PC-3 (cell line): Measurements from ENCODE around the gene C9. TPM values are rescaled to one million over a fixed set of nuclear protein-coding genes. Genes with fewer than 3 reads are reported as not detected.

Experiments used
- ATAC-seq: fragments of 200-7000 bp; cut with Tn5 transposase; 2 replicates; pipeline ENCODE4 v1.9.1; 2020; ENCODE audit warnings: mild to moderate bottlenecking, moderate library complexity
- BruUV-seq: library from RNA; stranded (reverse); fragments of 400-500 nt; replicated peaks from 2 replicates; lab custom pipeline; 2021; lab: Mats Ljungman, UMichigan
- CTCF ChIA-PET: fragments of 300-600 bp; sonication (Branson Sonifier 250); formaldehyde crosslinking; loops from one replicate; lab custom pipeline; 2022; ENCODE audit warnings: antibody characterized with exemption; lab: Charles Lee
- POLR2A ChIA-PET: fragments of 300-600 bp; sonication (Branson Sonifier 250); formaldehyde crosslinking; loops from one replicate; lab custom pipeline; 2022; ENCODE audit warnings: antibody characterized with exemption; ENCODE audit not compliant: unreplicated experiment; lab: Charles Lee
- DNase-seq: peaks from one replicate; pipeline ENCODE4 v3.0.0-alpha.2; 2015
- H2AFZ ChIP-seq: fragments of 300-600 bp; sonication (generic); 2 replicates; pipeline ENCODE4 v1.6.0; 2016; ENCODE audit warnings: antibody characterized with exemption, low read length
- H3F3A ChIP-seq: fragments of 300-600 bp; sonication (generic); one replicate; pipeline ENCODE4 v1.6.0; 2017; ENCODE audit warnings: antibody characterized with exemption, low read length, control low read depth, mild to moderate bottlenecking; ENCODE audit not compliant: unreplicated experiment
- H3K27ac ChIP-seq: fragments of 300-600 bp; sonication (generic); 2 replicates; pipeline ENCODE4 v1.5.1; 2016; ENCODE audit warnings: mild to moderate bottlenecking, low read length
- H3K27me3 ChIP-seq: fragments of 300-600 bp; sonication (generic); 2 replicates; pipeline ENCODE4 v1.6.1; 2016; ENCODE audit warnings: low read length, mixed read lengths
- H3K36me3 ChIP-seq: fragments of 300-600 bp; sonication (generic); 2 replicates; pipeline ENCODE4 v1.6.1; 2016; ENCODE audit warnings: low read depth, mixed run types, low read length, mixed read lengths
- H3K4me1 ChIP-seq: fragments of 300-600 bp; sonication (generic); 2 replicates; pipeline ENCODE4 v1.5.1; 2016; ENCODE audit warnings: low read length; ENCODE audit not compliant: insufficient read depth
- H3K4me2 ChIP-seq: fragments of 300-600 bp; sonication (generic); 2 replicates; pipeline ENCODE4 v1.6.0; 2016; ENCODE audit warnings: low read length
- H3K4me3 ChIP-seq: fragments of 300-600 bp; sonication (generic); 2 replicates; pipeline ENCODE4 v1.5.1; 2016; ENCODE audit warnings: mild to moderate bottlenecking, low read length, mixed read lengths
- H3K79me2 ChIP-seq: fragments of 300-600 bp; sonication (generic); 2 replicates; pipeline ENCODE4 v1.6.1; 2017; ENCODE audit warnings: low read length, mixed read lengths
- H3K9ac ChIP-seq: fragments of 300-600 bp; sonication (generic); 2 replicates; pipeline ENCODE4 v1.6.0; 2016; ENCODE audit warnings: mild to moderate bottlenecking, low read length
- H3K9me2 ChIP-seq: fragments of 300-600 bp; sonication (generic); replicated peaks from 2 replicates; pipeline ENCODE4 v1.6.1; 2016; ENCODE audit warnings: mixed run types, low read length, mixed read lengths
- H3K9me3 ChIP-seq: fragments of 300-600 bp; sonication (generic); 2 replicates; pipeline ENCODE4 v1.6.1; 2016; ENCODE audit warnings: low read length, mixed read lengths
- H4K20me1 ChIP-seq: fragments of 300-600 bp; sonication (generic); 2 replicates; pipeline ENCODE4 v1.6.1; 2016; ENCODE audit warnings: low read length, mixed read lengths
- EZH2 ChIP-seq: fragments of 300-600 bp; sonication (generic); IDR thresholded peaks from one replicate; pipeline ENCODE4 v1.6.1; 2017; ENCODE audit warnings: antibody characterized with exemption, mild to moderate bottlenecking, low read length; ENCODE audit not compliant: unreplicated experiment
- EZH2phosphoT487 ChIP-seq: fragments of 300-600 bp; sonication (generic); IDR thresholded peaks from 2 replicates; pipeline ENCODE4 v1.6.1; 2018; ENCODE audit warnings: mild to moderate bottlenecking, antibody characterized with exemption, low read length, borderline replicate concordance
- intact Hi-C: fragments of 100-400 bp; cut with micrococcal nuclease; formaldehyde crosslinking; loops from 2 replicates; pipeline ENCODE4 v1.9.0; 2023
- total RNA-seq: library from RNA; depleted of rRNA; stranded (reverse); fragments of >200 nt; gene quantifications from 2 replicates; pipeline ENCODE4 v1.2.3, GENCODE V29; 2014
- TF ChIP-seq, protein P1 (sequence below): fragments of 300-600 bp; sonication (generic); conservative IDR thresholded peaks from 2 replicates; pipeline ENCODE4 v1.5.1; 2017; ENCODE audit warnings: antibody characterized with exemption, low read depth, mild to moderate bottlenecking, low read length

C9 gene
- total RNA-seq, 1 experiment from 2014 or later = not detected

DNA sequence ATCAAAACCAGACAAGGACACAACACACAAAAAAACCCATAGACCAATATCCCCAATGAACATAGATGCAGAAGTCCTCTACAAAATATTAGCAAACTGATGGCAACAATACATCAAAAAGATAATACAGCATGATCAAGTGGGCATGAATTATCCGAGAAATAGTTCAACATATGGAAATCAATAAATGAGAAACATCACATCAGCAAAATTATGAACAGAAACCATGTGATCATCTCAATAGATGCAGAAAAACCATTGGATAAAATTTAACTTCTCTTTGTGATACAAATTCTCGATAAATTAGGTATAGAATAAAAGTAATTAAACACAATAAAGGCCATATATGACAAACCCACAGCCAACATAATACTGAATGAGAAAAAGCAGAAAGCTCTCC lies 69.6 kb downstream of the C9 start:
- POLR2A ChIA-PET = no interaction called here

DNA sequence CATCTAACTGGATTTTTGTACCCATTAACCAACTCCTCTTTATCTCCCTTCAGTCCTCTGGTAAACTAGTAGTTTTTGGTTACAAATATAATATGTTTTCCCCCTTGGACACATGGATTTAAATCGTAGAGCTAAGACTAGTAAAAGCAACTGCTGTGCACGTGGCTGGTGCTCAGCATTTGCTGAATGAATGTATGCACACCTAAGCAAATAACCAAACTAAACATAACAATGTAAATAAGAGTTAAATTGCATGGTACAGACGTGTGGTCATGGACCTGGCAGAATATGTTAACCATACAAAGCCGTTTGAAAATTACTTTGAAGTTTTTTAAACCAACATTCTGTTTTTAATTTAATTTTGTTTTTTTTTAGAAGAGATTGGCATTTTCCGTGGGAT lies 79.7 kb downstream of the C9 start:
- H3K27ac ChIP-seq = no peak overlapping the region
- no peaks in the 10 kb centered on the region for H4K20me1 ChIP-seq
- DNase-seq (peak; percentile 18), ATAC-seq (peak; percentile 66)
- no peaks in the 10 kb centered on the region for H3K79me2 ChIP-seq
- BruUV-seq = no TSS peak
- 0 out of 2 replicates have a peak overlapping the region, but pooled peaks have one; percentile 2 for H3K4me2 ChIP-seq
- no peaks in the 10 kb centered on the region for H3K27me3 ChIP-seq
- H2AFZ ChIP-seq = peak overlapping the region; percentile 33; the same call in 1 of the 2 replicates
- H3K9me2 ChIP-seq = no peaks in the 10 kb centered on the region
- no peaks in the 10 kb centered on the region for H3K36me3 ChIP-seq
- intact Hi-C loops = no loop called here
- no peak overlapping the region for H3K4me3 ChIP-seq
- H3K9ac ChIP-seq = no peak overlapping the region
- TF ChIP-seq, protein P1, sequence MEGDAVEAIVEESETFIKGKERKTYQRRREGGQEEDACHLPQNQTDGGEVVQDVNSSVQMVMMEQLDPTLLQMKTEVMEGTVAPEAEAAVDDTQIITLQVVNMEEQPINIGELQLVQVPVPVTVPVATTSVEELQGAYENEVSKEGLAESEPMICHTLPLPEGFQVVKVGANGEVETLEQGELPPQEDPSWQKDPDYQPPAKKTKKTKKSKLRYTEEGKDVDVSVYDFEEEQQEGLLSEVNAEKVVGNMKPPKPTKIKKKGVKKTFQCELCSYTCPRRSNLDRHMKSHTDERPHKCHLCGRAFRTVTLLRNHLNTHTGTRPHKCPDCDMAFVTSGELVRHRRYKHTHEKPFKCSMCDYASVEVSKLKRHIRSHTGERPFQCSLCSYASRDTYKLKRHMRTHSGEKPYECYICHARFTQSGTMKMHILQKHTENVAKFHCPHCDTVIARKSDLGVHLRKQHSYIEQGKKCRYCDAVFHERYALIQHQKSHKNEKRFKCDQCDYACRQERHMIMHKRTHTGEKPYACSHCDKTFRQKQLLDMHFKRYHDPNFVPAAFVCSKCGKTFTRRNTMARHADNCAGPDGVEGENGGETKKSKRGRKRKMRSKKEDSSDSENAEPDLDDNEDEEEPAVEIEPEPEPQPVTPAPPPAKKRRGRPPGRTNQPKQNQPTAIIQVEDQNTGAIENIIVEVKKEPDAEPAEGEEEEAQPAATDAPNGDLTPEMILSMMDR = no peak
- TF ChIP-seq EZH2phosphoT487 (no peak), EZH2 (no peak)
- H3F3A ChIP-seq = no peaks in the 10 kb centered on the region
- CTCF ChIA-PET = interaction anchor here (2.6 kb wide), 1 partner anchor 66 kb away, joined by 21 read pairs; the partner anchor contains the start of gene FYB1
- POLR2A ChIA-PET = no interaction called here
- no peaks in the 10 kb centered on the region for H3K9me3 ChIP-seq
- peaks cover 11% of the 10 kb centered on the region for H3K4me1 ChIP-seq

More for the DNA sequence above, 69.6 kb downstream of the C9 start:
- Histone ChIP-seq H2AFZ (no peak overlapping the region), H3K36me3 (no peaks in the 10 kb centered on the region), H3K4me3 (no peak overlapping the region), H3K9me3 (no peaks in the 10 kb centered on the region), H3F3A (no peaks in the 10 kb centered on the region), H3K27ac (no peak overlapping the region), H3K4me1 (no peaks in the 10 kb centered on the region), H3K9me2 (no peaks in the 10 kb centered on the region), H3K27me3 (no peaks in the 10 kb centered on the region), H4K20me1 (no peaks in the 10 kb centered on the region), H3K79me2 (no peaks in the 10 kb centered on the region), H3K9ac (no peak overlapping the region), H3K4me2 (no peak overlapping the region)
- intact Hi-C loops = no loop called here
- BruUV-seq = no TSS peak
- CTCF ChIA-PET = no interaction called here
- TF ChIP-seq EZH2 = no peak
- TF ChIP-seq, protein P1 = no peak
- no peak for TF ChIP-seq EZH2phosphoT487
- DNase-seq = no peak
- ATAC-seq = no peak

DNA sequence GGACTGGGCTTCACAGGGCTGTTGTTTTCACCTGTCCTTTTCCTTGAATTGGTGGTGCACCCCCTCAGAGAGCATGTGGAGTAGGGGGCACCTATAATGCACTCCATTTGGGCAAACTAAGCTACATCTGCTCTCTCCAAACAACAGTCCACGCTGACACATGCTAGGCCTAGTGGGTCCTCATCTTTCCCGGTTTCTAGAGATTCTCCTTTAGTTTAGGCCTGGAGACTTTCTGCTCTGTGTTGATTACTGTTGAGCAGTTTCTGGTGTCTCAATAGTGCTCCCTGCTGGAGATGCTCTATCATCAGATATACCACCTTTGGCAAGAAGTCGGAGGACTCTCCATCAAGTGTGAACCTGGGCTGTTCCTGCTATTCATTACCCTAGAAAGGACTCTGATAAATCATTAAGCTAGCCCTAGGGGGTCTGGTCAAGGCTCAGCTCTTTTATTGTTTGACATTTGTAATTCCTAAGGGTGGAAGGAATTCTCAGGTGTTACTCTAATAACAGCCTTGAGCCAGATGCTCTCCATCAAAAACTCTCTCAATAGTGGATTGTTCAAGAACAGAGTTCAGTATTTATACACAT lies 81.0 kb downstream of the C9 start:
- Histone ChIP-seq H3K79me2 (no peaks in the 10 kb centered on the region), H3F3A (no peaks in the 10 kb centered on the region), H3K9ac (no peak overlapping the region), H3K9me2 (no peaks in the 10 kb centered on the region), H4K20me1 (no peaks in the 10 kb centered on the region), H3K4me1 (peaks cover 7% of the 10 kb centered on the region), H3K36me3 (no peaks in the 10 kb centered on the region), H3K4me3 (no peak overlapping the region), H3K9me3 (no peaks in the 10 kb centered on the region), H2AFZ (peak overlapping the region; percentile 45), H3K27me3 (no peaks in the 10 kb centered on the region), H3K4me2 (no peak overlapping the region), H3K27ac (no peak overlapping the region)
- TF ChIP-seq EZH2 (no peak), EZH2phosphoT487 (no peak)
- TF ChIP-seq, protein P1 = peak; percentile 94
- intact Hi-C loops = loop anchor here (1.0 to 2.0 kb wide), 5 partner anchors 64 to 289 kb away; partner anchors contain the start of gene FYB1
- BruUV-seq = no TSS peak
- ChIA-PET POLR2A (no interaction called here), CTCF (interaction anchor here (0.6 to 2.6 kb wide), 2 partner anchors 22 to 65 kb away, joined by 3 to 21 read pairs; partner anchors contain the start of gene FYB1)
- ATAC-seq (peak; percentile 97), DNase-seq (peak; percentile 90)
